HCT116 (cell line): ENCODE results near the gene ABI3.

ENCODE experiments used
- CEBPB ChIP-seq: IDR thresholded peaks from 2 replicates; pipeline ENCODE4 v1.6.1; 2012; ENCODE audit warnings: low read depth
- EZH2 ChIP-seq: fragments of 200-600 bp; sonication (generic); IDR thresholded peaks from 2 replicates; pipeline ENCODE4 v1.6.1; 2017; ENCODE audit warnings: antibody characterized with exemption, mixed run types
- EZH2phosphoT487 ChIP-seq: fragments of 200-600 bp; IDR thresholded peaks from 2 replicates; pipeline ENCODE4 v1.6.1; 2018; ENCODE audit warnings: antibody characterized with exemption, borderline replicate concordance
- POLR2A ChIP-seq: IDR thresholded peaks from 2 replicates; pipeline ENCODE4 v1.7.0; 2011; ENCODE audit warnings: borderline replicate concordance; ENCODE audit not compliant: insufficient read depth, insufficient read length; ENCODE audit errors: extremely low read depth
- ZNF274 ChIP-seq: fragments of 200-500 bp; sonication (Bioruptor generic); IDR thresholded peaks from 2 replicates; pipeline ENCODE4 v1.6.1; 2014; ENCODE audit warnings: mild to moderate bottlenecking, low read depth, low read length, inconsistent platforms
- TF ChIP-seq, protein P1 (sequence below): IDR thresholded peaks from 2 replicates; pipeline ENCODE4 v1.6.1; 2012
- TF ChIP-seq, protein P2 (sequence below), 3 experiments: fragments of 200-600 bp in 1 of 3; sonication (generic) in 1 of 3; IDR thresholded peaks in 2 of 3; conservative IDR thresholded peaks in 1 of 3; 2 replicates each; pipeline ENCODE4 v1.5.1; 2012 to 2017; ENCODE audit warnings: low read depth in 2 of 3, low read length in 2 of 3, antibody characterized with exemption in 1 of 3, borderline replicate concordance in 1 of 3, control low read depth in 1 of 3, mild to moderate bottlenecking in 1 of 3, mixed read lengths in 1 of 3, mixed run types in 1 of 3, moderate library complexity in 1 of 3; ENCODE audit not compliant: insufficient read depth in 1 of 3

DNA sequence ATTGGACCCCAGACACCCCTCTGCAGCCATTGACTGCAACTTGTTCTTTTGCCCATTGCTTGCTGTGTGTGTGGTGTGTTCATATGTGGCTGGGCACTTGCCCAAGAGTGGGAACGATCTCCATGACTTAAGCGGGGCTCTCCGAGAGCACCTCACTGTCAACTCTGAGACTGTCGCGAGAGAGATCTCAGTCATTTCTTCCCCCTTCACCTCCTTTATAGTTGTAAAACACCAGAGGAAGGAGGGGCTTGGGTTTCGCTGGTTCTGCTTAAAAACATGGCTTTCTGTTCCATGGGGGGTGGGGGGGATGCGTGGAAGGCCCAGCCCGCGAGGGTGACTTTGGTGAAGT lies 12.6 kb downstream of the ABI3 start:
- TF ChIP-seq EZH2 (no peak), EZH2phosphoT487 (no peak), CEBPB (no peak), POLR2A (no peak), ZNF274 (no peak)
- TF ChIP-seq, protein P1, sequence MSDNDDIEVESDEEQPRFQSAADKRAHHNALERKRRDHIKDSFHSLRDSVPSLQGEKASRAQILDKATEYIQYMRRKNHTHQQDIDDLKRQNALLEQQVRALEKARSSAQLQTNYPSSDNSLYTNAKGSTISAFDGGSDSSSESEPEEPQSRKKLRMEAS, result no peak
- TF ChIP-seq, protein P2, sequence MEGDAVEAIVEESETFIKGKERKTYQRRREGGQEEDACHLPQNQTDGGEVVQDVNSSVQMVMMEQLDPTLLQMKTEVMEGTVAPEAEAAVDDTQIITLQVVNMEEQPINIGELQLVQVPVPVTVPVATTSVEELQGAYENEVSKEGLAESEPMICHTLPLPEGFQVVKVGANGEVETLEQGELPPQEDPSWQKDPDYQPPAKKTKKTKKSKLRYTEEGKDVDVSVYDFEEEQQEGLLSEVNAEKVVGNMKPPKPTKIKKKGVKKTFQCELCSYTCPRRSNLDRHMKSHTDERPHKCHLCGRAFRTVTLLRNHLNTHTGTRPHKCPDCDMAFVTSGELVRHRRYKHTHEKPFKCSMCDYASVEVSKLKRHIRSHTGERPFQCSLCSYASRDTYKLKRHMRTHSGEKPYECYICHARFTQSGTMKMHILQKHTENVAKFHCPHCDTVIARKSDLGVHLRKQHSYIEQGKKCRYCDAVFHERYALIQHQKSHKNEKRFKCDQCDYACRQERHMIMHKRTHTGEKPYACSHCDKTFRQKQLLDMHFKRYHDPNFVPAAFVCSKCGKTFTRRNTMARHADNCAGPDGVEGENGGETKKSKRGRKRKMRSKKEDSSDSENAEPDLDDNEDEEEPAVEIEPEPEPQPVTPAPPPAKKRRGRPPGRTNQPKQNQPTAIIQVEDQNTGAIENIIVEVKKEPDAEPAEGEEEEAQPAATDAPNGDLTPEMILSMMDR (IDR thresholded peaks at IDR 0.05 in 2 of 3, conservative IDR thresholded peaks at IDR 0.05 in 1 of 3; ENCODE audit: borderline replicate concordance in 1 of 3, insufficient read depth in 1 of 3, low read depth in 2 of 3, low read length in 2 of 3), result no peak
